ENCODE measurements around the gene SLAMF8.
A peak's percentile ranks its signal among the peaks of the same experiment; 100 is the strongest.

The SLAMF8 gene

DNA sequence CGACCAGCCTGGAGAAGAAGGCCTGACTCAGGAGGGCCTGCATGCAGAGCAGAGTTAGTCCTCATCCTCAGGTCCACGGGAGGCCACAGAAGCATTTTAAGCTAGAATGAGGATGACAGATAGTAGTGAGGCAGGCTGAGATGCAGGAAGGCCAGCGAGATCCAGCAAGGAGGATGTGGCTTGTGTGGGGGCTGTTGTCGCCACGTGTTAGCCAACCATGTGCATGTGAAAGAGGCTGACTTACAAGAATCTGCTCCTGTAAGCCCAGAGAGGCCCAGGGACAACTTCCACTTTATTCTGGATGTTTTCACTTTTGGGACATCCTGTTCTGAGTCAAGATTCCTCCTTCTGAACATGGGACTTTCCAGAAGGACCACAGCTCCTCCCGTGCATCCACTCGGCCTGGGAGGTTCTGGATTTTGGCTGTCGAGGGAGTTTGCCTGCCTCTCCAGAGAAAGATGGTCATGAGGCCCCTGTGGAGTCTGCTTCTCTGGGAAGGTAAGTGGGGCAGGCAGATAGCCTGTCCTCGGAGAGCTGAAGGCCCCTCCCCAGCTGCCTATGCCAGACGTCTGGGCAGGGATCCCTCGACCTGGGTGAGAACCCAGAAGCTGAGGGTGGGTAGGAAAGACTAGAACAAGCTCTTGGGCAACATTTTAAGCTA, at the start of gene SLAMF8:
Gene SLAMF8, plus strand, starts transcription at position 433 of the 661 bp plus-strand sequence. Its CDS starts 26 bp downstream, at position 459.
- Histone ChIP-seq H3K27ac (peak within 1 kb of the TSS in 1 of 2 donors; percentile 45), H3K4me3 (peak within 1 kb of the TSS; percentile 42)
- DNase-seq (ENCODE audit: low spot score): no peak
- TF ChIP-seq, protein P1, sequence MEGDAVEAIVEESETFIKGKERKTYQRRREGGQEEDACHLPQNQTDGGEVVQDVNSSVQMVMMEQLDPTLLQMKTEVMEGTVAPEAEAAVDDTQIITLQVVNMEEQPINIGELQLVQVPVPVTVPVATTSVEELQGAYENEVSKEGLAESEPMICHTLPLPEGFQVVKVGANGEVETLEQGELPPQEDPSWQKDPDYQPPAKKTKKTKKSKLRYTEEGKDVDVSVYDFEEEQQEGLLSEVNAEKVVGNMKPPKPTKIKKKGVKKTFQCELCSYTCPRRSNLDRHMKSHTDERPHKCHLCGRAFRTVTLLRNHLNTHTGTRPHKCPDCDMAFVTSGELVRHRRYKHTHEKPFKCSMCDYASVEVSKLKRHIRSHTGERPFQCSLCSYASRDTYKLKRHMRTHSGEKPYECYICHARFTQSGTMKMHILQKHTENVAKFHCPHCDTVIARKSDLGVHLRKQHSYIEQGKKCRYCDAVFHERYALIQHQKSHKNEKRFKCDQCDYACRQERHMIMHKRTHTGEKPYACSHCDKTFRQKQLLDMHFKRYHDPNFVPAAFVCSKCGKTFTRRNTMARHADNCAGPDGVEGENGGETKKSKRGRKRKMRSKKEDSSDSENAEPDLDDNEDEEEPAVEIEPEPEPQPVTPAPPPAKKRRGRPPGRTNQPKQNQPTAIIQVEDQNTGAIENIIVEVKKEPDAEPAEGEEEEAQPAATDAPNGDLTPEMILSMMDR (IDR thresholded peaks at IDR 0.05): no peak

DNA sequence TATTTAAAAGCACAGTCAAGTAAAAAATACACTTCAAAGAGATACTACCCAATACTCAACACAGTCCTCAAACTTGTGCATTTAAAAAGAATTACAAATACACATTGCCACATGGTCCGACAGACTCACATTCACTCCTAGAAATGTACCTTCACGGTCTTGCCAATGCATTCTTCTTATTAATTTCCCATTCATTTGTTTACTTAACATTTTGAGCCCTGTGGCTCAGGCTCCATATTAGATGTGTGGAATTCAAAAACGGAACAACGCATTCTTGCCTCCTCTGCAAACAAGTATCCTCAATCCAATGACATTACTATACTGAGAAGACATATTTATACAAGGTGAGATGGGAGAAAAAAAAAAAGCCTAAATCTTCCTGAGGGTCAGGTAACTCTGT, 48.4 kb upstream of the SLAMF8 start:
- no peak for DNase-seq (ENCODE audit: low spot score)
- TF ChIP-seq, protein P1 (IDR thresholded peaks at IDR 0.05): no peak
- Histone ChIP-seq H3K4me3 (no peak overlapping the region), H3K27ac (no peak overlapping the region)

DNA sequence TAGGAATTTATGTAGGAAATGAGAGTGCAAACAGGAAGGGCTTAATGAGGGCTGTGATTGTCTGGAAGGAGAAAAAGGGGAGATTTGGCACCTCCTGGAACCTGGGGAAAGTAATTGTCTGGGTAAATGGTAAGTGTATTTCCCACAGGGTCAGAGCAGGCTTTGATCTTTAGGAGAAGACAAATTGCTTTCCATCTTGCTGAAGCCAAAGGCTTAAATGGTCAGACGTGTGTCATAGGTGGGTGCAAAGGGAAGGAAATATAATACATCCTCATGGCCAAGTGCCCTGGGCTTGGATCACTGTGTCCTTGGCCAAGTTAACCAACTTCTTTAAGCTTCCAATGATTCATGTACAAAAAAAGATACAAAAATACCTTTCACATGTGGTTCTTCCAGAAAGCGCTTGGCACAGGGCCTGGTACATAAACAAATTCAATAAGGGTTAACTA, 47.2 kb upstream of the SLAMF8 start:
- no peak for DNase-seq (ENCODE audit: low spot score)
- TF ChIP-seq, protein P1 (IDR thresholded peaks at IDR 0.05): no peak
- Histone ChIP-seq H3K4me3 (no peak overlapping the region), H3K27ac (peak overlapping the region in 1 of 2 donors; percentile 12)

DNA sequence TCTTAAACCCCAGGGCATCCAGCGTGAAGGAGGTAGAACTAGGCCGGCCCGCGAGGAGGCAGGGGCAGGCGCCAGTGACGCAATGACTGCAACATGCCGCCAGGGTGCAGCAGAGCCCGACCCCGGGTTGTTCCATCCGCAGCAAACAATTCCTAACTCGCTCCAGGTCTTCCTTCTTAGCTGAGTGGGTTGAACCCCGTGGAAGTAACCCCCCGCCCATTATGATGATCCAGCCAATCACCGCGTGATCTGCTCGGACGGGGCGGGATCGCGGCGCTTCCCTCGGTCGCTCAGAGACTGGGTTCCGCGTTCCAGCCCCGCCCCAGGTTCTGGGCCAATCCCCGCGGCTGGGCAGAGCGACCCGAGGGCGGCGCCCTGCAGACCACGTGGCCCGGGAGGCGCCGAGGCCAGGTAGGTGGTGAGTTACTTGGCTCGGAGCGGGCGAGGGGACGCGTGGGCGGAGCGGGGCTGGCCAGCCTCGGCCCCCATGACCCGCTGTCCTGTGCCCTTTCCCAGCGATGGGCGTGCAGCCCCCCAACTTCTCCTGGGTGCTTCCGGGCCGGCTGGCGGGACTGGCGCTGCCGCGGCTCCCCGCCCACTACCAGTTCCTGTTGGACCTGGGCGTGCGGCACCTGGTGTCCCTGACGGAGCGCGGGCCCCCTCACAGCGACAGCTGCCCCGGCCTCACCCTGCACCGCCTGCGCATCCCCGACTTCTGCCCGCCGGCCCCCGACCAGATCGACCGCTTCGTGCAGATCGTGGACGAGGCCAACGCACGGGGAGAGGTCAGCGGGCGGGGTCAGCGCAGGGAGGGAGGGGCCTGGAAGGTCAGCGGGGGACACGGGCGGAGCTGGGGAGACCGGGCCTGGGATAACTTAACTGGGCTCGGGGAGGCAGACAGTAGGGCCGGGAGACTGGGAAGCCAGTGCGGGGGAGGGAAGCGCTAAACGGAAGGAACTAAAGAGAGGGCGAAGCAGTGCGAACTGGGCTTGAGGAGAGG, 45.8 kb upstream of the SLAMF8 start, which contains the start of gene DUSP23:
Gene DUSP23, plus strand, starts transcription at position 380 of the 1,000 bp plus-strand sequence. Its CDS starts 139 bp downstream, at position 519.
- peak; percentile 99 for DNase-seq (ENCODE audit: low spot score)
- TF ChIP-seq, protein P1 (IDR thresholded peaks at IDR 0.05): peak; percentile 93
- Histone ChIP-seq H3K4me3 (peak within 1 kb of the TSS; percentile 87), H3K27ac (peak within 1 kb of the TSS; percentile 11 to 86)

DNA sequence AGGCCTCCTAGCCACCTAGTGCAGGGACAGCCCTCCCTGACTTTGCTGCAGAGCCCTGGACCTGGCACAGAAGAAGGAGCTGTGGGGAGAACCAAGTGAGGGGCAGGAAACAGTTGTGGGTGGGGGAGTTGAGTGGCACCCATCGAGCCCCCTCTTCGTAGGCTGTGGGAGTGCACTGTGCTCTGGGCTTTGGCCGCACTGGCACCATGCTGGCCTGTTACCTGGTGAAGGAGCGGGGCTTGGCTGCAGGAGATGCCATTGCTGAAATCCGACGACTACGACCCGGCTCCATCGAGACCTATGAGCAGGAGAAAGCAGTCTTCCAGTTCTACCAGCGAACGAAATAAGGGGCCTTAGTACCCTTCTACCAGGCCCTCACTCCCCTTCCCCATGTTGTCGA, 44.7 kb upstream of the SLAMF8 start:
- no peak for DNase-seq (ENCODE audit: low spot score)
- peak overlapping the region; percentile 87 for H3K4me3 ChIP-seq
- H3K27ac ChIP-seq: peak overlapping the region in 1 of 2 donors; percentile 86
- TF ChIP-seq, protein P1 (IDR thresholded peaks at IDR 0.05): no peak

DNA sequence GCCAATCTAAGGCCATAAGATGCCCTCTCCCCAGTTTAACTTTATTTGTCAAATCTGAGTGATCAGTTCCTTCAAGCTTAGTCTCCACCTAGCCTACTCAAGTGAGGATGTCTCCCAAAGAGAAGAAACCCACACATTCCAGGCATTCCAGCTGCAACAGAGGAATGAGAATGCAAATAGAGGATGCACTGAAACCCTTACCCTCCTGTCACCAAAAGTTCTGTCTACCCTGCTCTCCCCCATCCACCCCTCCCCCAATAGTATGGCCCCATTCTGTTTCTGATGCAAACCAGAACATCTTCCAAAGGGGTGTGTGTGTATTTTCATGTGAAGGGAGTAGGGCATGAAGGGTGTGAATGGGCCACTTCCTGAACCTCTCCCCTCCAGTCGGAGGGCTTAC, 42.9 kb upstream of the SLAMF8 start:
- Histone ChIP-seq H3K4me3 (no peak overlapping the region), H3K27ac (no peak overlapping the region)
- DNase-seq (ENCODE audit: low spot score): no peak
- TF ChIP-seq, protein P1 (IDR thresholded peaks at IDR 0.05): no peak
